MM.1S (cell line): Measurements from ENCODE around the gene CSF2RB.

Source experiments
- DNase-seq: peaks from one replicate; pipeline ENCODE4 v3.0.0-alpha.2; 2015
- H2AFZ ChIP-seq: fragments of 300-600 bp; sonication (generic); 2 replicates; pipeline ENCODE4 v1.6.0; 2016; ENCODE audit warnings: antibody characterized with exemption, low read length
- H3F3A ChIP-seq: fragments of 300-600 bp; sonication (generic); 2 replicates; pipeline ENCODE4 v1.6.1; 2016; ENCODE audit warnings: mild to moderate bottlenecking, antibody characterized with exemption, low read length, moderate library complexity, mixed read lengths; ENCODE audit not compliant: insufficient read depth
- H3K27ac ChIP-seq: fragments of 300-600 bp; sonication (generic); 2 replicates; pipeline ENCODE4 v1.5.1; 2016; ENCODE audit warnings: mild to moderate bottlenecking, low read length
- H3K27me3 ChIP-seq: fragments of 300-600 bp; sonication (generic); replicated peaks from 2 replicates; pipeline ENCODE4 v1.6.0; 2016; ENCODE audit warnings: low read length; ENCODE audit not compliant: insufficient read depth
- H3K36me3 ChIP-seq: fragments of 300-600 bp; sonication (generic); replicated peaks from 2 replicates; pipeline ENCODE4 v1.6.1; 2016; ENCODE audit warnings: mild to moderate bottlenecking, low read length, mixed read lengths; ENCODE audit not compliant: insufficient read depth
- H3K4me1 ChIP-seq: fragments of 300-600 bp; sonication (generic); 2 replicates; pipeline ENCODE4 v1.6.1; 2016; ENCODE audit warnings: low read length, mixed read lengths
- H3K4me2 ChIP-seq: fragments of 300-600 bp; sonication (generic); 2 replicates; pipeline ENCODE4 v1.6.0; 2016; ENCODE audit warnings: low read depth, low read length
- H3K4me3 ChIP-seq: fragments of 300-600 bp; sonication (generic); 2 replicates; pipeline ENCODE4 v1.5.1; 2016; ENCODE audit warnings: low read length, mixed read lengths
- H3K79me2 ChIP-seq: fragments of 300-600 bp; sonication (generic); 2 replicates; pipeline ENCODE4 v1.6.1; 2016; ENCODE audit warnings: mixed run types, low read length, mixed read lengths
- H3K9ac ChIP-seq: fragments of 300-600 bp; sonication (generic); 2 replicates; pipeline ENCODE4 v1.6.1; 2016; ENCODE audit warnings: low read length, mixed read lengths
- H3K9me2 ChIP-seq: fragments of 300-600 bp; sonication (generic); replicated peaks from 2 replicates; pipeline ENCODE4 v1.6.1; 2016; ENCODE audit warnings: mild to moderate bottlenecking, low read length, mixed read lengths; ENCODE audit not compliant: insufficient read depth
- H3K9me3 ChIP-seq: fragments of 300-600 bp; sonication (generic); replicated peaks from 2 replicates; pipeline ENCODE4 v1.6.1; 2016; ENCODE audit warnings: mild to moderate bottlenecking, low read length, mixed read lengths; ENCODE audit not compliant: insufficient read depth
- H4K20me1 ChIP-seq: fragments of 300-600 bp; sonication (generic); 2 replicates; pipeline ENCODE4 v1.6.1; 2016; ENCODE audit warnings: mild to moderate bottlenecking, low read length, moderate library complexity, mixed read lengths; ENCODE audit not compliant: insufficient read depth
- EZH2 ChIP-seq: fragments of 300-600 bp; sonication (generic); optimal IDR thresholded peaks from 2 replicates; pipeline ENCODE3; 2017; ENCODE audit warnings: low read depth, mild to moderate bottlenecking, antibody characterized with exemption, low read length, mixed read lengths
- EZH2phosphoT487 ChIP-seq: fragments of 300-600 bp; sonication (generic); IDR thresholded peaks from 2 replicates; pipeline ENCODE4 v1.6.1; 2018; ENCODE audit warnings: antibody characterized with exemption, low read length
- TF ChIP-seq, protein P1 (sequence below): fragments of 300-600 bp; sonication (generic); IDR thresholded peaks from 2 replicates; pipeline ENCODE4 v1.5.1; 2016; ENCODE audit warnings: antibody characterized with exemption, low read length, mixed read lengths

CSF2RB gene

GRCh38 chr22:36887162-36887561 lies 26.3 kb upstream of the CSF2RB start:
- H4K20me1 ChIP-seq = no peaks in the 10 kb centered on the region

DNA sequence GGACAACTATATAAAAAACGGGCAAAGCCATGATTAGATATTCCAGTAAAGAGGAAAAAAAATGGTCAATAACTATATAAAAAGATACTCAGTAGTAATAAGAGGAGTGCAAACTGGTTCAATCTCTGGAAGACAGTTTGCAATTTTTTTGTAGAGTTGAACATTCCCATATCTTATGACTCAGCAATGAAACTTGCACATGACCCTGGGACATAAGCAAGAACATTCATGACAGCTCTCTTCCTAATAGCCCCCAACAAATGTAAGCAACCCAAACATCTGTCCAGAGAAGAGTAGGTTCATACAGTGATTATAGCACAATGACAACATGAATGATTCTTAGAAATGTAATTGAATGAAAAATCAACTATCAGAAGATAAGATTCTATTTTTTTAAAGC lies 21.8 kb upstream of the CSF2RB start:
- no peaks in the 10 kb centered on the region for H3K9me2 ChIP-seq

More at GRCh38 chr22:36887162-36887561, 26.3 kb upstream of the CSF2RB start:
- no peak for DNase-seq
- Histone ChIP-seq H3K4me1 (no peaks in the 10 kb centered on the region), H2AFZ (no peak overlapping the region), H3K9me3 (no peaks in the 10 kb centered on the region), H3K9me2 (no peaks in the 10 kb centered on the region), H3F3A (no peaks in the 10 kb centered on the region), H3K27me3 (no peaks in the 10 kb centered on the region), H3K9ac (no peak overlapping the region), H3K79me2 (no peaks in the 10 kb centered on the region), H3K4me3 (no peak overlapping the region), H3K36me3 (no peaks in the 10 kb centered on the region), H3K27ac (no peak overlapping the region), H3K4me2 (no peak overlapping the region)
- TF ChIP-seq, protein P1, sequence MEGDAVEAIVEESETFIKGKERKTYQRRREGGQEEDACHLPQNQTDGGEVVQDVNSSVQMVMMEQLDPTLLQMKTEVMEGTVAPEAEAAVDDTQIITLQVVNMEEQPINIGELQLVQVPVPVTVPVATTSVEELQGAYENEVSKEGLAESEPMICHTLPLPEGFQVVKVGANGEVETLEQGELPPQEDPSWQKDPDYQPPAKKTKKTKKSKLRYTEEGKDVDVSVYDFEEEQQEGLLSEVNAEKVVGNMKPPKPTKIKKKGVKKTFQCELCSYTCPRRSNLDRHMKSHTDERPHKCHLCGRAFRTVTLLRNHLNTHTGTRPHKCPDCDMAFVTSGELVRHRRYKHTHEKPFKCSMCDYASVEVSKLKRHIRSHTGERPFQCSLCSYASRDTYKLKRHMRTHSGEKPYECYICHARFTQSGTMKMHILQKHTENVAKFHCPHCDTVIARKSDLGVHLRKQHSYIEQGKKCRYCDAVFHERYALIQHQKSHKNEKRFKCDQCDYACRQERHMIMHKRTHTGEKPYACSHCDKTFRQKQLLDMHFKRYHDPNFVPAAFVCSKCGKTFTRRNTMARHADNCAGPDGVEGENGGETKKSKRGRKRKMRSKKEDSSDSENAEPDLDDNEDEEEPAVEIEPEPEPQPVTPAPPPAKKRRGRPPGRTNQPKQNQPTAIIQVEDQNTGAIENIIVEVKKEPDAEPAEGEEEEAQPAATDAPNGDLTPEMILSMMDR = no peak
- no peak for TF ChIP-seq EZH2phosphoT487
- no peak for TF ChIP-seq EZH2

DNA sequence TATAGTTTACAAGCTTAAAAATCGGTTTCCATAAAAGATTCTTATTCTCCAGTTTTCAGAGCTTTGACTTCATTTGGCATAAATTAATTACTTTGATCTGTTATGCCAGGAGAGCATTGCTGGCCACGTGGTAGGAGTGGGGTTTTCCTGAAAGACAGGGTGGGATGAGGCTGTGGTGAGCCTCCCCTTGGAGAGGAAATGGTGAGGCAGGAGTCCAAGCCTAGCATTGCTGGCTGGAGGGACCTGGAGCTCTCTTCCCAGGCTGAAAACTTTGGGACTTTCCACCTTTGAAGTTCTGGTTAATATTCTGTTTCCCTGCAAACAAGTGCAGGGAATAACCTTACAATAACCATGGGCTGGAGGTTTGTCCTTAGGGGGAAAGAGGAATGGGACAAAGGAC lies 21.1 kb upstream of the CSF2RB start:
- no peak overlapping the region for H3K4me2 ChIP-seq
- H3F3A ChIP-seq = no peaks in the 10 kb centered on the region
- H3K4me3 ChIP-seq = no peak overlapping the region
- H3K36me3 ChIP-seq = no peaks in the 10 kb centered on the region
- TF ChIP-seq EZH2phosphoT487 (no peak), EZH2 (no peak)
- TF ChIP-seq, protein P1 = no peak
- no peaks in the 10 kb centered on the region for H4K20me1 ChIP-seq
- H3K9me3 ChIP-seq = no peaks in the 10 kb centered on the region
- no peaks in the 10 kb centered on the region for H3K9me2 ChIP-seq
- H3K9ac ChIP-seq = no peak overlapping the region
- no peak overlapping the region for H2AFZ ChIP-seq
- no peak overlapping the region for H3K27ac ChIP-seq
- no peaks in the 10 kb centered on the region for H3K79me2 ChIP-seq
- H3K4me1 ChIP-seq = no peaks in the 10 kb centered on the region
- DNase-seq = no peak
- H3K27me3 ChIP-seq = no peaks in the 10 kb centered on the region

More for the DNA sequence above, 21.8 kb upstream of the CSF2RB start:
- Histone ChIP-seq H2AFZ (no peak overlapping the region), H3K4me3 (no peak overlapping the region), H3F3A (no peaks in the 10 kb centered on the region), H3K27ac (no peak overlapping the region), H3K79me2 (no peaks in the 10 kb centered on the region), H3K27me3 (no peaks in the 10 kb centered on the region), H3K36me3 (no peaks in the 10 kb centered on the region), H3K9ac (no peak overlapping the region), H3K4me2 (no peak overlapping the region), H3K9me3 (no peaks in the 10 kb centered on the region), H4K20me1 (no peaks in the 10 kb centered on the region), H3K4me1 (no peaks in the 10 kb centered on the region)
- DNase-seq = no peak
- TF ChIP-seq, protein P1 = no peak
- TF ChIP-seq EZH2phosphoT487 (no peak), EZH2 (no peak)
